Neuron (in vitro differentiated cells): ENCODE data around the gene YTHDF1.

Source experiments
- H2AFZ ChIP-seq: one replicate; pipeline ENCODE4 v1.6.1; 2013; ENCODE audit warnings: low read depth, mild to moderate bottlenecking, inconsistent platforms, low read length, moderate library complexity
- H3K27me3 ChIP-seq: one replicate; pipeline ENCODE4 v1.6.1; 2013; ENCODE audit warnings: low read length; ENCODE audit not compliant: insufficient read depth
- H3K36me3 ChIP-seq: one replicate; pipeline ENCODE4 v1.6.1; 2013; ENCODE audit warnings: low read length; ENCODE audit not compliant: insufficient read depth
- H3K4me1 ChIP-seq: one replicate; pipeline ENCODE4 v1.6.1; 2013; ENCODE audit warnings: low read length; ENCODE audit not compliant: insufficient read depth
- H3K4me3 ChIP-seq: 2 replicates; pipeline ENCODE4 v1.5.1; 2013; ENCODE audit warnings: mild to moderate bottlenecking, low read length, moderate library complexity
- H3K9me3 ChIP-seq: one replicate; pipeline ENCODE4 v1.6.1; 2013; ENCODE audit warnings: low read length

YTHDF1 gene

DNA sequence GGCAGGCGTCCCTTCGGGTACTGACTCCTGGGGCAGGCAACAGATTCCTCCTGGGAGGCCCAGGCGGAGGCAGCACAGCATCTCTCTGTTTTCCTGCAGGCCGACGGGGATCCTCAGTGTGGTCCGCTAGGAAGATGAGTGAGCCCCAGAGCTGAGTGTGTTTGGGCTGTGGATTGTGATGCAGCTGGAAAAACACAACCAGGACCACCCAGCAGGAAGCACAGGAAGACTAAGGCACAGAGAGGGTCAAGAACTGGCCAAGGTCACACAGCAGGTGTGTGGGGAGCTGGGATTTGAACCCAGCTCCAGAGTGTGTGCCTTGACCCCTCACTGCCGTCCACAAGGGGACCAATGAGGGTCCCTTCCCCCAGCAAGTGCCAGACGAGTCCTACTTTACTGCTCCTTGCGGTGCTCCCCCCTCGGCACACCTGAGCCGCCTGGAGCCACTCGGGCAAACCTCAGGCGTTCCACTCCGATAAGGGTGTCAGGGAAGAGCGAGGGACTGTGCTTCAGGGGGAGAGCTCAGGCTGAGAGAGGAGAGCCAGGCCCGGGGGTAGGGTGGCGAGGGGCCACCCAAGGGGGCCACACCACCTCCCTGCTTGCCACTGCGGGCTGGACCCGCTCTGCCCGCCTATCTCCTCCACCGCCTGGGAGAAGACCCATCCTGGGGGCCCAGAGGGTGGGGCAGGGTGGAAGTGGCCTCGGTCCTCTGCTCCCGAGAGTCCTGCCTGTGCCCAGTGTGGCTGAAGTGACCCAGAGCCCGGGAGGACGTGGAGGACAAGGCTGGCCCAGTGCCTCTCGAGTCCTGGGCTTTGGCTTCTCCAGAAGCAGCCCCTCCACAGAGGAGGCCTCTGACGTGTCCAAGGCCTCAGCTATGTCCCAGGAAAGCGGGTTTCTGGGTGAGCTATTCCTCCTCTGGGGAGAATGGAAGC lies 63.3 kb downstream of the YTHDF1 start:
- Histone ChIP-seq H3K36me3 (no peaks in the 10 kb centered on the region), H3K4me3 (no peak overlapping the region), H3K9me3 (peaks cover 7% of the 10 kb centered on the region), H3K4me1 (no peaks in the 10 kb centered on the region), H2AFZ (no peak overlapping the region), H3K27me3 (peaks cover 53% of the 10 kb centered on the region)

GRCh38 chr20:63151554-63152321 lies 64.2 kb downstream of the YTHDF1 start:
- Histone ChIP-seq H3K27me3 (peaks cover 48% of the 10 kb centered on the region), H3K4me3 (no peak overlapping the region), H3K36me3 (no peaks in the 10 kb centered on the region), H3K9me3 (peaks cover 9% of the 10 kb centered on the region), H2AFZ (no peak overlapping the region), H3K4me1 (no peaks in the 10 kb centered on the region)

DNA sequence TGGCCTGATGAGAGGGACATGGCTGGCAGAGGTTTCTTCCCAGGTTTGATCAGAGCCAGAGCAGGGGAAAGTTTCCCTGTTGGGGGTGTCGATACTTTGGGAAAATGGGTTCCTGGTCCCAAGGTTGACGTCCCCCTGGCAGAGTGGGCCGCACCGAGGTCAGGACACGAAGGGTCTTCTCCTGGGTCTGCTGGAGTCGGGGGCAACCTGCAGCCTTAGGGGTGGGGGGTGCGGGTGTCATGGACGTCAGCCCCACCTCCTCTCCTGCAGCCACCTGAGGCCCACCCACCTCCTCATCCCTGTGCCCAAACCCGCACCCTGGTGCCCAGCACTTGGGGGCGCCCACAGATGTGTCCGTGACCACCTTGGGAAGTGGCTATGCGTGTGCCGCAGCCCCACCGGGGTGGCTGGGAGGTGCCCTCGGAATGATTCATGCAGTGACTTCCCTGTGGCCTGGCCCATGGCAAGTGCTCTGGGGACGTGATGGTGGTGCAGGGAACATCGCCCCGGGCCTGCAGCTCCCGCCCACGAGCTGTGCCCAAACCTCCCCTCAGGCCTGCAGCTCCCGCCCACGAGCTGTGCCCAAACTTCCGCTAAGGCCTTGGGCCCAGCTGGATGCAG lies 64.9 kb downstream of the YTHDF1 start:
- Histone ChIP-seq H3K36me3 (no peaks in the 10 kb centered on the region), H3K4me3 (no peak overlapping the region), H2AFZ (no peak overlapping the region), H3K27me3 (peaks cover 41% of the 10 kb centered on the region), H3K4me1 (no peaks in the 10 kb centered on the region), H3K9me3 (peaks cover 12% of the 10 kb centered on the region)

GRCh38 chr20:63150391-63150898 lies 65.5 kb downstream of the YTHDF1 start:
- H3K9me3 ChIP-seq, result peaks cover 12% of the 10 kb centered on the region
- no peak overlapping the region for H2AFZ ChIP-seq
- H3K36me3 ChIP-seq, result no peaks in the 10 kb centered on the region
- H3K4me3 ChIP-seq, result no peak overlapping the region
- no peaks in the 10 kb centered on the region for H3K4me1 ChIP-seq
- H3K27me3 ChIP-seq, result peaks cover 35% of the 10 kb centered on the region

GRCh38 chr20:63149531-63150192 lies 66.3 kb downstream of the YTHDF1 start:
- Histone ChIP-seq H3K4me1 (no peaks in the 10 kb centered on the region), H3K36me3 (no peaks in the 10 kb centered on the region), H3K4me3 (no peak overlapping the region), H3K27me3 (peaks cover 27% of the 10 kb centered on the region), H3K9me3 (peaks cover 12% of the 10 kb centered on the region), H2AFZ (no peak overlapping the region)

- peaks cover 21% of the 10 kb centered on the region for H3K27me3 ChIP-seq
- no peaks in the 10 kb centered on the region for H3K36me3 ChIP-seq
- no peak overlapping the region for H3K4me3 ChIP-seq
- no peaks in the 10 kb centered on the region for H3K4me1 ChIP-seq
- no peak overlapping the region for H2AFZ ChIP-seq
- H3K9me3 ChIP-seq, result peaks cover 12% of the 10 kb centered on the region
Observed at GRCh38 chr20:63148696-63149095, 67.2 kb downstream of the YTHDF1 start.

DNA sequence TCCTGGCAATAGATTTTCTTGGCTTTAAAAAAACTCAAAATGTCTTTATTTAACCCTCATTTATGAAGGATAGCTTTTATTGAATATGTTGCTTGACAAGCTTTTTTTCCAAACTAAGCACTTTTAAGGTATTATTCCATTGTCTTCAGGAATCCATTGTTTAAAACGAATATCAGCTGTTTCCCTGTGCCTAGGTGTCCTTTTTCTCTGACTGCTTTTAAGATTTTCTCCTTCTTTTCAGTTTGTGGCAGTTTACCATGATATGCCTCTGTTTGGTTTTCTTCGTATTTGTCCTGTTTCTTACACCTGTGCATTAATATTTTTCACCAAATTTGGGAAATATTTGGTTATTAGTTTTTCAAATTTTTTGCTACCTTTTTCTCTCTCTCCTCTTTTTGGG lies 68.4 kb downstream of the YTHDF1 start:
- Histone ChIP-seq H2AFZ (no peak overlapping the region), H3K27me3 (peaks cover 14% of the 10 kb centered on the region), H3K4me3 (no peak overlapping the region), H3K9me3 (peaks cover 12% of the 10 kb centered on the region), H3K36me3 (no peaks in the 10 kb centered on the region), H3K4me1 (peaks cover under 1% of the 10 kb centered on the region)
